HG03457 (cell line): ENCODE results near the gene NGRN.

Experiments used
- ATAC-seq: cut with Tn5 transposase; IDR thresholded peaks from one replicate; pipeline ENCODE4 v1.9.1; 2021; ENCODE audit warnings: moderate number of reproducible peaks; ENCODE audit not compliant: unreplicated experiment

Gene NGRN

GRCh38 chr15:90316139-90316538 lies 50.7 kb downstream of the NGRN start:
- no peak for ATAC-seq

GRCh38 chr15:90318591-90318990 lies 53.1 kb downstream of the NGRN start:
- no peak for ATAC-seq

GRCh38 chr15:90320062-90320884 lies 54.8 kb downstream of the NGRN start:
- ATAC-seq: no peak

- ATAC-seq: no peak
Measured at GRCh38 chr15:90320885-90321278, 55.4 kb downstream of the NGRN start.
